Mesenteric fat pad (tissue), 1 donor: ENCODE results near the gene WWTR1. TPM values are rescaled to one million over a fixed set of nuclear protein-coding genes. Genes with fewer than 3 reads are reported as not detected.

ENCODE experiments used
- DNase-seq: peaks from one replicate; pipeline ENCODE4 v3.0.0-alpha.2; 2020; ENCODE audit warnings: low spot score
- total RNA-seq: library from RNA; stranded (reverse); fragmentation: NEBNext Ultra II Directional; extraction: Animal tissue kit (Norgen Biotek cat#: 25700); gene quantifications from one replicate; pipeline ENCODE4 v1.2.1, GENCODE V29; 2021
- donor health status: DM: yes; HTN: yes; CAD: no.

The WWTR1 gene
- total RNA-seq, 1 donor from 2014 or later = 65.9 TPM

DNA sequence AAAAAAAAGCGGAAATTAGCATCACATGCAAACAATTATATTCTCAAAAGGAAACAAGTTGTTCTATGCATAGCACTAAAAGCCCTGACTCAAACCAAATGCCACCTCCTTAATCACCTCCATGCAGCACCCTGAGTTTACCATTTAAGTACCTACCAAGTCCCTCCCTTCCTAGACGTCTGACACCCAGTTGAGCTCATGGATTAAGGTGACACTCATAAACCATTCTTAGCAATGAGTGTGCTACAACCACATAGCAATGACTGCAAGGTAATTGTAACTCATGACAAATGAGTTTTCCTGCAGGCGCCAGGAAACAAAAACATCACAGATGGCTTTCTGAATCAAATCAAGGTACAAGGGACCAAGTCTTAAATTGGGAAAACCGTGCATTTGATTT lies 32.0 kb downstream of the WWTR1 start:
- no peak for DNase-seq

DNA sequence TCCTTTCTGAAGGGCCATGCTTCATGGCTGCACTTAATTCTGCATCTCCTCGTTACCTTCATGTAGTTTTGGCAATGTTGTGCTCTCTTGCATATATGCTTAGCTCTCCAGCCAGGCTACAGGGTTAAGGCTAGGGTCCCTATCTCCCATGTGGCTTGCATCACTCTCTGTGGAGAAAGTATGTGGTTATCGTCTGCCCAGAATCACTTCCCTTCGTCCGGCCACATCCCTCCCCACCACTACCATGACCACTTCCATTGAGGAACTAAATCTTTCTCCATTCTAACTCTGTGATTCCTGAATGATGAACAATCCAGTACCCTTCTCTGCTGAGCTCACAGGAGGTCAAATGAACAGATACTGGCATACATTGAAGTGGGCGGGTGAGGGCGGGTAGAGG lies 34.0 kb downstream of the WWTR1 start:
- no peak for DNase-seq

DNA sequence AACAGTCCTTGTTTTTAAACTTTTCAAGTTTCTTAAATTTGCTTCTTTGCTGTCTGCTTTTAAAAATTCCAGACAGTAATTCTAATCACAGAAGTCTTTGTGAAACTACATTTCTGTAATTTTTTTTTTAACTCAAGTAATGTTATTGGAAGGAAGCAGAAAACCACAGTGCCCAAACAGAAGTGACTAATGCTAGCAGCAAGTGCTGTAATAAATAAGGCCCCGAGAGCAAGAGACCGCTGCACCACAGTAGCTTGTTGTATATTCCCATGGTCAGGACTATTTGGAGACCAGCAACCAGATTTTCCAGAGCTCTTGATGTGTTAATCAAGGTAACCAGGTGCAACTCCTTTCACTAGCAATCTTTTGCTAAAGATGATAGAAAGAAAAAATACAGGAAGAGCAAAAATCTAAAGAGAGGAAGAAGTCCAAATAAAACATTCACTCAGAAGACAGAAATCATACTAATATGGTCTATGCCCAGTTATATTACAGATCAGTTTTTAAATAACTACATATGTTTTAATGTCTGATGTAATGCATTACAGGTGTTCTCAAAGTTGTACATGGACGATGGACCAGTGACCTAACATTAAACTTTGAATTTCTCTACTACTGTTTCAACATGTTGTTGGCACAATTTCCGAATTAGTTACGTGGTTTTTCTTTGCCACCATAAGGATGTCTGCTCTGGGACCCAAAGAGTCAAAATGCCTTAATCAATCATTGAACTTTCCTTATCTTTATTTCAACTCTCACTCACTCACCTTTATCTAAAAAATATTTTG lies 36.4 kb downstream of the WWTR1 start:
- DNase-seq = no peak

DNA sequence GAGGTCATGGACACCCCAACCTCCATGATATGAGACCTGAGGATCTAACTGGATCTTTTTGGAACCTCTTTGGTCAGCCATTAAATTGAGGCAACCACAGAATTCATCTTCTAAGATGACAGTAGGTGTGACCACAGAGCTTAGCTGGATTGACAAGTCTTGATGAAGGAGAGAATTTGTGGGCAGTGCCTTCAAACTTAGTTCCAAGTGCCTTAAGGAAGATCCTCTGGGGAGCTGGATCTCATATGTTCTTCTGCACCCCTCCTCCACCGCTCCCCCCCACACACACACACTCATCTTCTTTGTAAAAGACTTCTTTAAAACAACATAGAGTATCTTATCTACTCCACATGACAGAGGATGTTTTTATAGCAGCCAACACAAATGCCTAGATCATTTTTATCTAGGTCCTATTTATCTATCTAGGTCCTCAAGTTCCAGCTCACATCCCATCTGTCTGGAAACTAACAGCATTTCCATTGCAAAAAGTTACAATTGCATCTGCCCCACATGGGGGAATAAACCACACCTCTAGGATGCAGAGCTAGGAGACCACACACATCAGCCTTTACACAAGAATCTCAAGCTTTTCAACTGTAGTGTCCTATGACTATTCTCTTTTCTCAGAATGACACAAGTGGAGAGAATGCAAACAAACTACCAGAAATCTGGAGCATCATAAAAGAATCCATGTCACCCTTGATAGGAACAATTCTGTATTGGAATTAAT lies 37.4 kb downstream of the WWTR1 start:
- no peak for DNase-seq

DNA sequence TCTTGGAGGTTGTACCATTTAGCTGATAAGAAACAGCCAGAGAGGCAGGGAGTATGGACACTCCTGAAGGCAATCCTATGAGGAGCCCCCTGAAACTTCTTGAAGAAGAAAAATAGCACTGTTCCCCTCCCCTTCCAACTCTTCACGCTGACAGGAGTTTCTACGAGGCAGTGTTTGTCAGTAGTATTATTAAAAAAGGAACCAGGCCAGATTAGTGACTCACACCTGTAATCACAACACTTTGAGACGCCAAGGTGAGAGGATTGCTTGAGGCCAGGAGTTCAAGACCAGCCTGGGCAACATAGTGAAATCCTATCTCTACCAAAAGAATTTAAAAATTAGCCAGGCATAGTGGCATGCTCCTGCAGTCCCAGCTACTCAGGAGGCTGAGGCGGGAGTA lies 38.7 kb downstream of the WWTR1 start:
- no peak for DNase-seq

DNA sequence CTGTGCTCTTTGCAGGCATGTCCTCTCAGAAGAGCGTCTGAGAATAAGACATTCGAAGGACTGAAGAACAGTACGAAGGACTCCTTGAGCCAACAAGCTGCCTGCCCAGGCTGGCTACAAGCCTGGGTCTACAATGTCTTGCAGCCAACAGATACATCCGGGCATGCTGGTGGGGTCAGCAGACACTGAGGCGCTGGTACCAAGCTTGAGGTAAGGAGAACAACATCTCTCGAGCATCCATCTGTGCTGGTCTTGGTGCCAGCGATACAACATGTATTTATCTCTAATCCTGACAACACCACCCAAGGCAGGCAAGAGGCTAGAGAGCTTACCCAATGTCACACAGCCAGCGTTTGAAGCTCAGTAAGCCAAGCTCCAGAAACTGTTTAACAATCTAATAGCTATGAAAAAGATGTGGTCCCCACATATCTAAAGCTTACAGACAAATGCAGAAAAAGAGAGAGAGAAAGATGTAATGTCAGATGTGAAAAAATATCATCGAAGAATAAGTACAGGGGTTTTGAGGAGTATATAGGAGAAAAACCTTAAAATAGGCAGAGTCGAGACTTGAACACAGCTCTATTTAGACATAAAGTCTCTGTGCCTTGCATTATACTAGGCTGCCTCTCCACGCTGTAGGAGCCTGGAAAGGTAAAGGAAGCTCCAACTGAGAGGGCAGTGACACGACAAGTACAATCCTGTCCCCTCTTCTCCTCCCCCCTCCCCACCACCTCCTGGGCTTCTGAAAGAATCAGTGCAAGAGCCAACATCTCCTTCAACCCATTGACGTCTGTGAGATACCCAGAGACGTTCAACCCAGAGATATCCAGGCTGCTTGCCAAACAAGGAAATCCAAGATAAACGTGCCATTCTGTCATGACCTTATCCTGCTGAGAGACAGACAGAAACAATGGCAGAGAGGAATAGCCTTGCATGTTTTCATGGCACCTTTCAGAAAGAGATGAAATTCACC lies 39.4 kb downstream of the WWTR1 start:
- no peak for DNase-seq

DNA sequence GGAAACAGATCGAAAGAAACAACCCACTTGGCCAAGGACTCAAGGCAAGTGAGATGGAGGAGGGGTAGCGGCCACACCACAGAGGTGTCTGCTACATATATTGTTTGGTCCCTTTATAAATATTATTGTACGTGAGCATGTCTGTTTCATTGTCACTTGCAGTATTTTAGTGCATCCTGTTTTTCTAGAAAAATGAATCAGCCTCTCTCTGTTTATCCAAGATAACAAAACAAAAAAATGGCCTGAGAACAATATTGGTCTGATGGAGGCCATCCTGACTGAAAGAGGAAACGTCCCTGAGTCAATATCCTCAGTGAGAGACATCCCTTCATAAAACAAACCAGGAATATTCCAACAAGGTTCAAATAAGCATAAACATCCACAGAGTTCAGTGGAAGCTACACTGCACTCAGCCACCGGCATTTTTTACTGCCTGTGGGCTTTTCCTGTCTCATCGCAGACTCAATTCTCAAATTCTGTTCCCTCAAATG lies 42.0 kb downstream of the WWTR1 start:
- DNase-seq = no peak

DNA sequence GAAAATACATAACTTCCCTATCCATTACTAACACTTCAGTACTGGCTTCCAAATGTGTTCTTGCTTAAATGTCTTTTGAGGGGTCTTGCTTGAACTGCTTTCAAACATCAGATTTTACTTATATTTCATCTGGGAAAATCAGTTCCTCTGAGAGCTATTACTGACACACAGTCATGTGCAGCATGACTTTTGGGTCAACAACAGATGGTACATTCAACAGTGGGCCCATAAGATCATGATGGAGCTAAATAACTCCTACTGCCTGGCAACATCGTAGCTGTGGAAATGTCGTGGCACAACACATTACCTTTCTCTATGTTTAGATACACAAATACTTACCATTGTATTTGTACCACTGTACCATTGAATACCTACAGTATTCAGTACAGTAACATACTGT lies 43.8 kb downstream of the WWTR1 start:
- no peak for DNase-seq

DNA sequence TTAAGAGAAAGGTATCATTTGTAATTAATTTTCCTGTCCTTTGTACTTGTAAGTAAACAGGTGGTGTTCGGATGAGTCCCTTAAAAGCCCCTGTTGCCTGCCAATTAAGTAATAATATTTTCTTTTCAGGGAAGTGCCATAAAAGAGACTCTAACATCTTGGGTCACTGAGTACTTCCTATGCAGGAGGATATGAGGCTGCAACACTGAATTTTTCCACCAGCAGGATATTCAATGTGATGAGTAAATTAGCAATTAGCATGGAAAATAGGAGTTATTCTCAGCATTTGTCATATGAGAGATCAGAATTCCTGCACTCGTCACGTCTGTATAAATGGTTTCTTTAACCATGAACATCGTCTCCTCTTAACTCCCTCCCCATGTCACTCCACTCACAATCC lies 45.4 kb downstream of the WWTR1 start:
- DNase-seq = no peak

DNA sequence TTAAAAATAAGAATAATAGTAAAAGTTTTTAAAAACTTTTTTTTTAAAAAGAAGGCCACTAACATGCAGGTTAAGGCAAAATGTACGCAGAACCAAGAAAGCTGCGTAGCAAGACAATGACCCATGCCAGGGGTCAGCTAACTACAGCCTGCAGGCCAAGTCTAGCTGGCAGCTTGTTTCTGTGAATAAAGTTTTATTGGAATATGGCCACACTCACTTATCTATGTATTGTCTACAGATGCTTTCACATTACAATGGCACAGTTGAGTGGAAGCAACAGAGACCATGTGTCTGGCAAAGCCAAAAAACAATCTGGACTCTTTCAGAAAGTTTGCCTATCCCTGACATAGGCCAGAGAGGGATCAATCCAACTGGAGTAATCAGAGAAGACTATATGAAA lies 46.7 kb downstream of the WWTR1 start:
- no peak for DNase-seq

DNA sequence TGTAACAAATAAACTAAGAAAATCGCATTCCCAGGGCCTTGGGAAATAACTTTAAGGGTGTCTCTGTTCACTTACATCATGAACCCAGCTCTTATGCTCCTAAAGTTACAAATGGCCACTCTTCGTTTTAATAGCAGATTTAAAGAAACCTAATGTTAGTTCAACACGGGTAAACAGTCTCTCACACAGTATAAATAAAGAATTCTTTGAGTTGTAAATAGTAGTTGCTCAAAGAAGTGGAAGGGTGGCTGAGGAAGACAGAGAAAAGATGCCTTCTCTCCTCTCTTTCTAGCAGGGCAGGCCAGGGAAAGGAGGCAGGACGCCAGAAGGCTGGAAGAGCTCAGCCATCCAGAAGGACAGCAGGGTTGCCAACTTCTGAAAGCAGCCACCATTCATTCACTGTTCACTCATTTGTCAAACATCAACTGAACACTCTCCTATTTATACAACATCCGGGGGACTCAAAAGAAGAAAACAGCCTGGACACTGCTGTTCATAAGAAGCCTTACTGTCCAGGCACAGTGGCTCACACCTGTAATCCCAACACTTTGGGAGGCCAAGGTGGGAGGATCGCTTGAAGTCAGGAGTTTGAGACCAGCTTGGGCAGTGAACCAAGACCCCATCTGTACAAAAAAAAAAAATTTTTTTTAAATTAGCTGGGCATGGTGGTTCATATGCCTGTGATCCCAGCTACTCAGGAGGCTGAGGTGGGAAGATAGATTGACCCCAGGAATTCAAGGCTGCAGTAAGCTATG lies 47.3 kb downstream of the WWTR1 start:
- DNase-seq = no peak

DNA sequence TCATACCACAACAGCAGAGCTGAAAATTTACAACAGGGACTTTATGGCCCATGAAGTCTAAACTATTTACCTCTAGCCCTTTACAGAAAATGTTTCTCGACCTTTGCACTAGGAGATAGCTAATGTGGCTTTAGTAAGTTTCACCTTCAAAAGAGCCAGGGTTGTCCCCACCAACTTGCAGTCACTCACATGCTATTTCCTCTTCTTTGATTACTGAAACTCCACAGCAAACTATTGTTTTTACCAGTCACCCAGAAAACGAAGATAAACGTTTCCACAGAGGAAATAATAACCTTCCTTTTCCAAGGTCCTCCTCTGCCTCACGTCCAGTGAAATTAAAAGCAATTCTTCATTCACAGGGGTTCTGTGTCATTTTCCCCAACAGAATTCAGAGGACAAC lies 48.2 kb downstream of the WWTR1 start:
- no peak for DNase-seq

DNA sequence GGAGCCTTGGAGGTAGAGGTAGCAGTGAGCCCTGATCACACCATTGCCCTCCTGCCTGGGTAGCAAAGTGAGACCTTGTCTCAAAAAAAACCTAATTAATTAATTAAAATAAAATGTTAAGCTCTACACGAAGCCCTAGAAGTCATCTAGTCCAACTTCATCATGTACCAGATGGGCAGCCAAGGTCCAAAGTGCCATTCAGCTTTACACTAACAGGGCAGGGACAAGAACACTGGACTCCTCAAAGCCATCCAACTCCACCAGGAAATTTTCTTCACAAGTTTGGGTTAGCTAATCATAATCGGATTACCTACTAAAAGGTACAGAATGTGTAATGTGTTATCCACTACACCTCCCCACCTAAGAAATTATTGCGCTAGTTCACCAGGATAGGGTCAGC lies 48.8 kb downstream of the WWTR1 start:
- no peak for DNase-seq

DNA sequence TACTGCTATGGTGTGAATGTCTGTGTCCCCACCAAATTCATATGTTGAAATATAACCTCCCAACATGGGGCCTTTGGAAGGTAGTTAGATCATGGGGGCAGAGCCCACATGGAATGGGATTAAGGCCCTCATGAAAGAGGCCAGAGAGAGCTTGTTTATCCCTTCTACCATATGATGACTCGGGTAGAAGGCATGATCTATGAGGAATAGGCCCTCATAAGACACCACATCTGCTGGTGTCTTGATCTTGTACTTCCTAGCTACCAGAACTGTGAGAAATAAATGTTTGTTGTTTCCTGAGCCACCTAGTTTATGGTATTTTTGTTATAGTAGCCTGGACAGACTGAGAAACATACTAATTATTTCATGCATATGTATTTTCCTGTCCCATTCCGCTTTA lies 51.9 kb downstream of the WWTR1 start:
- DNase-seq = no peak

DNA sequence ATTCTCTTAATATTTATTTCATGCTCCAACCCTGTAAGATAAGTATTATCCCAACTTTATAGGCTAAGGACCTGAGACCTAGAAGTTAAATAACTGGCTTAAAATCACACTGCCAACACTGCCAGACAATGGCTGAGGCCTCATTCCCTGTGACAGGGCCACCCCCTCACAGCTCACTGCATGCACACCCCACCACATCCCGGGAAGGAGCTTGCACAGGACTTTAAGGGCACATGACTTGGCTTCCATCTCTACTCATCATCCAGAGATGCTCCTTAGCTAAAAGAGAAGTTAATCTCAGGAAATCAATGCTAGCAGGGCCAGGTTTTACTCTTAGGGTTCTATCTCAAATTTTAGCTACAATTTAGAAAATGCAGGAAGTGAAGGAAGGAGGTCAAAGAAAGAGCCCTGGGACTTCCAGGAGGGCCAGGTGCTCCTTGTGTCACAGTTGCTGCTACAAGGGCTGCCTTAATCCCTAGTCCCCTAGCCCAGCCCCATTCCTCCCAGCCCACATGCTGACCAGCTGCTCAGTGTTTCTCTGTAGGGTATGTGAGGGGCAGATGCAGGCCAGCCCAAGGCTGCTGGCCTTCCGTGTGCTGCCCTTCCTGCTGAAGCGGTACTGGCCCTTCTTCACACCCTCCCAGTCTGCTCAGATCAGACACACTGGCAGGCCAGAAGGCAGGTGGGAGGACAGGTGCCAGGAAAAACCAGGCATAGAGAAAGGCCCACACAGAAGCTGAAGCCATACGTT lies 53.5 kb downstream of the WWTR1 start:
- DNase-seq = no peak

DNA sequence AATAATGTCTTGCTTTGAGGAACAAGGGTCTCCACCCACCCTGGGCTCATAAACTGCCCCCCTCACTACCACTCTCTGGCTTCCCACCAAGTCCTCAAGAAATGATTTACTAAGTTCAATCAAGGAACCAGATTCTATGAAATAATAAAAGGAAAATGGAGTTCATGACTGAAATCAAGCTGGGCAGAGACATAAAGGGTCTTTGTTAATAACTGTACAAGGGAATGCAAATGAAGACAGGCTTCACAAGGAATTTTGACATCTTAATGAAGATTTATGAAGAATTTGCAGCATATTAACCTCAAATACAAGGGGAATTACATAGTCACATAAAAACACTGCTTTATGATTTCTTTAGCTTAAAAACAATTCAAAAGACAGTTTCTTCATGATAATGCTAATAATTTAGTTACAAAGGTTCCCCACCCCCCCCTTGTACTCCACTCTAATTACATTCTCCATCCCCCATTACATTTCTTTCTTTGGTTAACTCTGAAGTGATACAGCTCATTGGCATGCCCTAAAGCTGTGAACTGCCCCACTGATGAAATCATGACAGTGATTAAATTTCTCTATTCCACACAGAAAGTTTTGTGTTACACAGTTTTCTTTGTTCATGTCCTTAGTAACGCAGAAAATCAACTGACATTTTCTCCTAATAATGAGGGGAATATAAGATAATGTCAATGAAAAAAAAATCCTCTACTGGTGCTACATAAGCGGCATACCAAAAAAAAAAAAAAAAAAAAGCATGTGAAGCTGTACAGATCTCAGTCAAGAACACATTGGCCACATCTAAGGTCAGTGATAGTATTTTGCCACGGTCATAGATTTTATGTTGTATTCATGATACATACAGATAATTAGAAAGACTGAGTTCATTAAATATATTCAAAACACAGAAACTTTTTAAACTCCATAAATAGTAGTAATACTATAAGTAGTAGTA lies 54.4 kb downstream of the WWTR1 start:
- no peak for DNase-seq

DNA sequence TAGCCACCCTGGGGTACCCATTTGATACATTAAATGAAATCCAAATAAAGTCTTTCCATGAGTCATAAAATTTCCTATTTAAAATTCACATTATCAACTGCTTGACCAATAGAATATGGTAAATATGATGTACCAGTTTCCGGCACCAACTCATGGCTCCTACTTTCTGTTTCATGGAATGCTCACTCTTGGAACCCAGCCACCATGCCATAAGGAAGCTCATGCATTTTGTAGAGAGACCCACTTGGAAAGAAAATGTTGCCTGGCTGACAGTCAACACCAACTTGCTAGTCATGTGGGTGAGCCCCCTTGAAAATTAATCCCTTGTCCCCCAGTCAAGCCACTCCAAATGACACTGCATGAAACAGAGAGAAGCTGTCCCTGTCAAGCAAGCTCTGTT lies 57.2 kb downstream of the WWTR1 start:
- no peak for DNase-seq

DNA sequence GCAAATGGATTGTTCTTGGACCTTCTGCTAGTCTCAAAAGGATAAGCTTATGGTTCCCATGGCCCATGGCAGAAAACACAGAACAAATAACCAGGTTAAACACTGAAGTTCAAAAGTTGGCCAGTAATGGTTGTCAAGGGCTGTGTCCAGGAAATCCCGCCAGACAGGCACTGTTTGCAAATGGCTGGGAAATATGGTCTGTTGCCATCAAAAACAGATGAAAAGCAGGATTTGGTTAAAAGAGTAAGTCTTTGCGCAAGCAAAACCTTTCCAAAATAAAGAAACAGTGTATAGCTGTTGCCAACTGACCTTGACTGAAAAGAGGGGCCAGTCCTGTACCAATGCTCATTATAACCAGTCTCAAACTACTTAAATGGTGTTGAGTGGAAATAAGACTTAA lies 58.6 kb downstream of the WWTR1 start:
- no peak for DNase-seq
